Activated T-helper 2 cell treated with anti-CD3 and anti-CD28 coated beads, Interferon-gamma antibody, Interleukin-2, Interleukin-4, amounts not matched to agents 10 μg/mL and 5 μg/mL and 100 μg/mL, durations not matched to agents 14 hours and 24 hours and 36 hours (primary cell): ENCODE results near the gene LPP. TPM values are rescaled to one million over a fixed set of nuclear protein-coding genes. Genes with fewer than 3 reads are reported as not detected.

Source experiments
- DNase-seq: peaks from one replicate; pipeline ENCODE4 v3.0.0; 2021; ENCODE audit warnings: low spot score
- H3K27ac Mint-ChIP-seq: one replicate; pipeline ENCODE4 v1.8.0; 2021; ENCODE audit warnings: mixed read lengths
- H3K27me3 Mint-ChIP-seq: one replicate; pipeline ENCODE4 v1.8.0; 2021; ENCODE audit warnings: low read depth, mixed read lengths
- H3K36me3 Mint-ChIP-seq: one replicate; pipeline ENCODE4 v1.8.0; 2021; ENCODE audit warnings: low read depth, mixed read lengths
- H3K4me1 Mint-ChIP-seq: one replicate; pipeline ENCODE4 v1.8.0; 2021; ENCODE audit warnings: low read depth, mixed read lengths
- H3K4me3 Mint-ChIP-seq: one replicate; pipeline ENCODE4 v1.8.0; 2021; ENCODE audit warnings: low read depth, mild to moderate bottlenecking, moderate library complexity, mixed read lengths
- H3K9me3 Mint-ChIP-seq: one replicate; pipeline ENCODE4 v1.8.0; 2021; ENCODE audit warnings: mixed read lengths
- intact Hi-C: fragments of 100-400 bp; cut with micrococcal nuclease; formaldehyde crosslinking; loops from one replicate; pipeline ENCODE4 v1.15.1; 2023
- total RNA-seq: library from RNA; stranded (reverse); gene quantifications from 2 replicates; pipeline ENCODE4 v1.2.3, GENCODE V29; 2022

Gene LPP
- total RNA-seq, 1 donor from 2014 or later = 54.5 TPM

DNA sequence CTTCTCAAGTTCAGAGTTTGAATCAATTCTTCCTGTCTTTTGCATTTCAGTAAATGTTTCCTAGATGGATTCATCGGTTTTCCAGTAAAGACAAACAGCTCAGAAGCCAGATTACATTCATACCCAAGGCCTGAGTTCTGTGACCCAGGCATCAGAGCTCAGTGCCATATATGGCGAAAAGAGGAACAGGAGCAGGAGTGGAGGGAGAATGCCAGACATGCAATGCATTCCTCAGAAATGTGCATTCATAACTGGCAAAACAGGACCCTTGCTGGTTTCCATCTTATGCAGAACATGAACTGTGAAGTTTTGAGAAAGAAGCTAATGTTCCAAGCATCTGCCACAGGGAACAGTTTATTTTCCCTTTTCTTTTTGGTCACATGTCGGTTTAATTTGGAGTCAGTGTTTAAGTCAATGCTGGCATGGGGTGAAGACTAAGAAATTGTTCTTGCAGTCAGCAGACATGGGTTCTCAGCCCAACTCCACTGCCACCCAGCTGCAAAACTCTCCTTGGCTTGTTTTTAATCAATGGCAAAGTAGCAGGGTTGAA, 116.5 kb downstream of the LPP start:
- Mint-ChIP-seq H3K36me3 (peaks cover 25% of the 10 kb centered on the region), H3K4me1 (peaks cover 40% of the 10 kb centered on the region), H3K27me3 (no peaks in the 10 kb centered on the region), H3K9me3 (no peaks in the 10 kb centered on the region), H3K27ac (no peak overlapping the region), H3K4me3 (no peak overlapping the region)
- no peak for DNase-seq
- intact Hi-C loops = no loop called here

DNA sequence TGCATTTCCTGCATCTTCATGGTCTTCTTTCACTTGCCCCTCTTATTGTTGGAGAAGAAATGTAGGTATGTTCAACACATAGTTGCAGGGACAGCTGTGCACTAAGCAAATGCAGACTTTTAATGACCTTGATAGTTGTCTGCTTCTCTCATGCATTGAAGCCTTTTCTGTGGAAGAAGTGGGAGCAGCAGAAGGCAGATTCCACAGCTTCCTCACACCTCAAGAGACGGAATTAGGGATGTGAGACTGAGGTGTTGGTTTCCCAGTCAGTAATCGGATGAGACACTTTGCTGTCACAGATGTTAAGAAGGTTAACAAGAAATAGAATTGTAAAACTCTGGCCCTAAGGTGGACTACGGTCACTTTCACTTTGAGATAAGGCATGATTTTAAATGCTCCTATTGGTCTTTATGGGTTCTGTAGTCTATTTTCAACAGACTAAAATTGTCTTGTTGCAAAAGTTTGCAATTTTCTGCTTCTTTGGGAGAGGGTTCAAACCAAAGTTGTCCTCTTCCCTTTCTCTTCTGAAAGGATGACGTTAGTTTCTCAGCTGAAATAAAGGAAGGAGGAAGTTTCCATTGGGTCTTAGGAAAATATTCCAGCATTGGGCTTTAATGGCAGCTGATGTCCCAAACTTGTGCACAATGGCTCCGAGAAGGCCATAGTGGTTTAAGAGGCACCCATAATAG, 117.4 kb downstream of the LPP start:
- Mint-ChIP-seq H3K4me3 (no peak overlapping the region), H3K9me3 (no peaks in the 10 kb centered on the region), H3K36me3 (peaks cover 28% of the 10 kb centered on the region), H3K27ac (no peak overlapping the region), H3K27me3 (no peaks in the 10 kb centered on the region), H3K4me1 (peaks cover 44% of the 10 kb centered on the region)
- no peak for DNase-seq
- intact Hi-C loops = no loop called here

DNA sequence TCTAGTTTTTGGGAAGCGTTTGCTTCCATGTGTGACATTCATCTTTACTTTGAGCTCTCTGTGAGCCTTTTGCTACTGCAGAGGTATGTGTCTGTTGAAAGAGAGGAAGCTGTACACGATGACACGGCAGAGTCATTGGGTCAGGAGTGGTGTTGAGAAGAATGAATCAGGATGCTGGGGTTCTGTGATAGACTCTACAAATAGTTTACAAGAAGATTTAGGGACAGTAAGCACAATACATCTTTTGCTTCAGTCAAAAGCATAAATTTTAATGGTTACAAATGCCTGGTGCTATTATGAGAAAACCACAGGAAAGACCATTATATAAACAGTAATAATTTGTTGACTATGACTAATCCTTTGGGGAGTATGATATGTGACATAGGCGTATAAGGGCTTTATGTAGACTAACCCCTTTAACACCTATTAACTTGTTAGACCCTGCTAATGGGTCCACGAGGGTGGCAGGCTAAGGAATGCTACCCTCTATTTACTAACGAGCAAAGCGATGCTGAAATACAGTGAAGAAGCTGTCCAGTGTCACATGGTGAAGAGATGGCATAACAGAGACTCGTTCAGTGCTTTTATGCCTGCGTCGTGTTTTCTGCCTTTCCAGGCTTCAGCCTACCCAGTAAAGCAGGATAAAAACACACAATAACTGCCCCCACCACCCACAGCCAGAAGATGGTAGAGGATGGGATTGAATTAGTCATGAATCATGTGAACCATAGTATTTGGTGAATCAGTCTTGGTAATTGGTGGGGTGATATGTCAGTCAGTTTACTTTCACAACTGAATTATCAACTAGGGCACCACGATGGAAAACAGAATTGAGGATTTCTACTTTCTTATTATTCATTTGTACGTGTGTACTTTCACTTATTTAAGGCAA, 118.8 kb downstream of the LPP start:
- no peak for DNase-seq
- Mint-ChIP-seq H3K4me3 (no peak overlapping the region), H3K4me1 (peaks cover 41% of the 10 kb centered on the region), H3K36me3 (peaks cover 28% of the 10 kb centered on the region), H3K27me3 (no peaks in the 10 kb centered on the region), H3K9me3 (no peaks in the 10 kb centered on the region), H3K27ac (peak overlapping the region; percentile 42)
- intact Hi-C loops = no loop called here

DNA sequence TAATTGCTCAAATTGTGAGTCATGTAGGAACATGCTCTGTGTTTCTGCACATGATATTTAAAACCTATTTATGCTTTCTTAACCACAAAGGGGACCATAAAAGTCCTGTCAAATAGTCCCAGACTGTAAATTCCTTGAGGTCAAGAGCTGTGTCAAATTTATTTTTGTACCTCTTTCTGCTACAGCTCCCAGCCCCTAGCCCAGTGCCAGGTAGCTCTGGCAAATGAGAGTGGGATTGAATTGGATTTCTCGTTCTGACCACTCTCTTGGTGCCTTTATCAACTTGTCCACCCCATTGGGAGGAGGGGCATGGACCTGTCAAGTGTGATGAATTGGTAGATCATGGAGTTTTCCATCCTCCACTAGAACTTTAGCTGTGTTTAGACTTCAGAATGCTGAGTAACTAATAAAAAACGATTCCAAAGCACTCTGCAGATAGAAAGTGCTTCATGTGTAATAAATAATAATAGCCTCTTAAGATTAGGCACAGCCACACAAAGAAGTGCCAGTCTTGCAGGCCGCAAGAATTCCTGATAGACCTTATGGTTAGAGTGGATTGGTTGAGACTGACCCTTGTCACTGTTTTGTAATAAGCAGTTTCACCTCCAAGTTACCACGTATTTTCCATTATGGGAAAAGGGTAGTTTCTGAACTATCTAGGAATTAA, 120.4 kb downstream of the LPP start:
- no peak overlapping the region for H3K27ac Mint-ChIP-seq
- peaks cover 36% of the 10 kb centered on the region for H3K36me3 Mint-ChIP-seq
- H3K4me1 Mint-ChIP-seq = peaks cover 48% of the 10 kb centered on the region
- H3K27me3 Mint-ChIP-seq = no peaks in the 10 kb centered on the region
- DNase-seq = no peak
- H3K9me3 Mint-ChIP-seq = no peaks in the 10 kb centered on the region
- intact Hi-C loops = no loop called here
- no peak overlapping the region for H3K4me3 Mint-ChIP-seq

DNA sequence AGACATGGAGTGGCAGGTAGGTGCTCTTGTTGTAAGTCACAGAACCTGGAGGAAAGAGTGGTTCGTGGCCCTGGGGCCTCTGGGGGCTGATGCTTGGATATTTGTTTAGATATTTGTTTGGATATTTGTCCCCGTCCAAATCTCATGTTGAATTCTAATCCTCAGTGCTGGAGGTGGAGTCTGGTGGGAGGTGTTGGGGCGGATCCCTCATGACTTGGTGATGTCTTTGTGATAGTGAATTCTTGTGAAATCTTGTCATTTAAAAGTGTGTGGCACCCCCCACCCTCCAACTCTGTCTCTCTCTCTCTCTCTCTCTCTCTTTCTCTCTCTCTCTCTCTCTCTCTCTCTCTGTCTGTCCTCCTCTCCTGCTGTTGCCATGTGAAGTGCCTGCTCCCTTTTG, 122.4 kb downstream of the LPP start:
- no peaks in the 10 kb centered on the region for H3K27me3 Mint-ChIP-seq
- DNase-seq = no peak
- H3K4me3 Mint-ChIP-seq = no peak overlapping the region
- peaks cover 39% of the 10 kb centered on the region for H3K4me1 Mint-ChIP-seq
- no peaks in the 10 kb centered on the region for H3K9me3 Mint-ChIP-seq
- peaks cover 24% of the 10 kb centered on the region for H3K36me3 Mint-ChIP-seq
- no peak overlapping the region for H3K27ac Mint-ChIP-seq
- intact Hi-C loops = no loop called here

DNA sequence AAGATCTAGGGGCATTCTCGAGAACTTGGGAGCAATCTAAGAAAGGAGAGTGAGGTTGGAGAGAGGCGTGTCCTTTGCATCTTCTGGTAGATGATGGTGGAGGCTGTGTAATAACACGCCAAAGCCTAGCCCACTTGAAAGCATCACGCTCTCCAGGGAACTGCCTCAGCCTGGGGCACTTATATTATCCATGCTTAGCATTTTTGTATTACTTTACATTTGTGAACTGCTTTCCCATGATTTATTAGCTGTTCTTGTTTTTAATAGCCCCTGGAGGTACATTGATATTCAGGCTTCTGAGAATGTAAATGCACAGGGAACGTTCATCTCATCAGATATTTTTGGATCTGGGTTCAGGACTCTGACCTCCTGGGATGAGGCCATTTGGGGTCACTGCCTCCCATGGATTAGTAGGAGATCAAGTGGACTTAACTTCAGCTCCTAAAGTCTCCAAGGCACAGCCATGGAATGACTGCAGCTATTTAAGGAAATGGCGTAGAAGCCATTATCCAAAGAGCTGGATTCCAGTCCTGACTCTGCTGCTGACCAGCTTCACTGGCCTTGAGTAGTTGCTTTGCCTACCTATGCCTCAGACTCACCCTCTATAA, 124.9 kb downstream of the LPP start:
- peaks cover 11% of the 10 kb centered on the region for H3K36me3 Mint-ChIP-seq
- H3K27me3 Mint-ChIP-seq = no peaks in the 10 kb centered on the region
- no peak overlapping the region for H3K4me3 Mint-ChIP-seq
- peaks cover 42% of the 10 kb centered on the region for H3K4me1 Mint-ChIP-seq
- H3K27ac Mint-ChIP-seq = no peak overlapping the region
- no peak for DNase-seq
- intact Hi-C loops = no loop called here
- no peaks in the 10 kb centered on the region for H3K9me3 Mint-ChIP-seq

DNA sequence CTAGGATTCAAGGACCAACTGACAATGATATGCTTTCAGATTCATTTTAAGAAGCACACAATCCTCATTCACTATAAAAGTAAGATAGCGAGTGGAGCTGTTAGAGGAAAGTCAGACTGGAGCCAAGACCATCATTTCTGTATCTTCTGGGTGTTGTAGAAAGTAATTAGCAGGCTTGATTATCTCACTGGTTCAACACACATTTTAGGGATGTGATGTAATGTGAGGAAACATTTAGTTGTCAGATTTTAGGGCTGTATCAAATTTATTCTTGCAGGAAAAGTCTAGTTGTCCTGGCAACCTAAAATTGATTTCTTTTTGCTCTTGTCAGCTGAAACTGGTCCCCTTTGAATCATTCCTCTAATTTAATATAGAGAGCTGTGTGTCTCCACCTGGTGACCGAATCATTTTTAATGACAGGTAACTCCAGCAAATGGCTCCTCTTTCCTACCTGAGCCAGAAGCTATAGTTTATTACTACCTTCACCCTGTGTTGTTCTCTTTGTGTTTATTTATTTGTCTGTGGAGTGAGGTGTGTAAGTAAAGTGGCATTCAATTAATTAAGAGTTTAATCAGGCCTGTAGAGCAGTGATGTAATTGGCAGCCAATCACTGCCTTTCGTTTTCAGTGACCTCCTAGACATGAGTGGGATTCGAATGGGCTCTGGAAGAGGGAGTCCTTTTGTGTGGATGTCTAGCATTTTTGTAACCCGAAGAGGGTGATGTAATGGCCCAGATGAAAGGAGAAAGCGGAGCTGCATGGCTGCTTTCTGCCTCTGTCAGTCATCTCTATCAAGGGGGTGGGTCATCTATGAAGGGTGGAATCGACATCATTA, 125.8 kb downstream of the LPP start:
- no peak overlapping the region for H3K4me3 Mint-ChIP-seq
- H3K36me3 Mint-ChIP-seq = peaks cover 11% of the 10 kb centered on the region
- H3K27ac Mint-ChIP-seq = no peak overlapping the region
- peaks cover 47% of the 10 kb centered on the region for H3K4me1 Mint-ChIP-seq
- no peak for DNase-seq
- intact Hi-C loops = loop anchor here (10.0 kb wide), 3 partner anchors 305 to 675 kb away; no protein-coding TSS in a partner anchor
- H3K27me3 Mint-ChIP-seq = no peaks in the 10 kb centered on the region
- H3K9me3 Mint-ChIP-seq = no peaks in the 10 kb centered on the region

DNA sequence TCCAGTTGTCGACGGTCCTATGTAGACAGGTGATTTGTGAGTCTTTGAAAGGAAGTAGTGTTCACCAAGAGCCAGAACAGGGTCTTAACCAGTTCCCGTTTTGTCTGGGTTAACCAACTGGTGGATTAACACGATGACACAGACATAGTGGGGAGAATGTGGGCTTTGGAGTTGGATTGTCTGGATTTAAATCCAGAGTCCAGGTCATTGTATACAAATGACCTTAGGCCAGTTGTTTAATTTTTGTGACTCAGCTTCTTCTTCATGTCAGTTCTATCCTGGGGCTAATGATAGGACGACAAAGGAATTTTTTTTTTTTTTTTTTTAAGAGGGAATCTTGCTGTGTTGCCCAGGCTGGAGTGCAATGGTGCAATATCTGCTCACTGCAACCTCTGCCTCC, 126.7 kb downstream of the LPP start:
- intact Hi-C loops = loop anchor here (10.0 kb wide), 3 partner anchors 306 to 674 kb away; no protein-coding TSS in a partner anchor
- H3K27ac Mint-ChIP-seq = no peak overlapping the region
- H3K4me1 Mint-ChIP-seq = peaks cover 54% of the 10 kb centered on the region
- no peaks in the 10 kb centered on the region for H3K27me3 Mint-ChIP-seq
- peaks cover 12% of the 10 kb centered on the region for H3K36me3 Mint-ChIP-seq
- no peaks in the 10 kb centered on the region for H3K9me3 Mint-ChIP-seq
- DNase-seq = no peak
- H3K4me3 Mint-ChIP-seq = no peak overlapping the region

DNA sequence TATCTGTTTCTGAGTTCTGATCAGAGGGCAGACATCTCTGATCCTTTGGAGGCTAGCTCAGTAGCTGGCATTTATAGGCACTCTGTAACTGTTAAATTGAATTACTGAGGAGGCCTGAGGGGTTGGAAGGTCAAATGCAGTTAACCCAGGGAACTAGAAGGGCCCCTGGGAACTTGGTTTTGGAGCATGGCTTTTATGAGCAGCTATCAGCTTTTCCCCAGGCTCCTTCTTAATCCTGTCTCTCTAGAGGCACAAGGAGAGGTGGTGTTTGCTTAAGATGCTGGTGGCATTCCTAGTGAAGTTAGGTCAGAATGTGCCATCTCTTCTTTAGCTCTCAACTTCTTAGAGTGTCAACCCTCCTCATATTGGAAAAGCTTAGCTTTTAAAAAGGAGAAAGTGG, 128.9 kb downstream of the LPP start:
- H3K4me3 Mint-ChIP-seq = no peak overlapping the region
- DNase-seq = no peak
- H3K27me3 Mint-ChIP-seq = no peaks in the 10 kb centered on the region
- H3K9me3 Mint-ChIP-seq = no peaks in the 10 kb centered on the region
- H3K36me3 Mint-ChIP-seq = peaks cover 19% of the 10 kb centered on the region
- H3K27ac Mint-ChIP-seq = peak overlapping the region; percentile 13
- peaks cover 58% of the 10 kb centered on the region for H3K4me1 Mint-ChIP-seq
- intact Hi-C loops = loop anchor here (10.0 kb wide), 3 partner anchors 308 to 672 kb away; no protein-coding TSS in a partner anchor

DNA sequence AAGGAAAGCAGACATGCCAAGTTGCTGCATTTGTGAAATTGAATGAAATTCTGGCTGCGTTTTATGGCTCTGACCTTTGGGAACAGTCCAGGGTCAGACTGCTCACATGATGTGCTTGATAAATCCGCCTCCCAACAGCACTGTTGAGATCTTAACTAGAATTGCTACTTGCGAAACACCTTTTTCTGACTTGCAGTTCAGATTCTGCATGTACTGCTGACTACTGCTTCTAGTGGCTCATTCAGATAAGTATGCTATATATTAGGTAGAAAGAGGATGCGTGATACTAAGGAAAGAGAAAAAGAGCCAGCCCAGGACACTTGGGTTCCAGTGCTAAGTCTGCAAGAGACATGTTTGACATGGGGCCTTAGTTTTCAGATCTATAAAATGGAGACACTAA, 129.4 kb downstream of the LPP start:
- peak overlapping the region; percentile 47 for H3K27ac Mint-ChIP-seq
- no peaks in the 10 kb centered on the region for H3K9me3 Mint-ChIP-seq
- peaks cover 14% of the 10 kb centered on the region for H3K36me3 Mint-ChIP-seq
- intact Hi-C loops = loop anchor here (10.0 kb wide), 3 partner anchors 309 to 671 kb away; no protein-coding TSS in a partner anchor
- no peak for DNase-seq
- no peaks in the 10 kb centered on the region for H3K27me3 Mint-ChIP-seq
- peaks cover 56% of the 10 kb centered on the region for H3K4me1 Mint-ChIP-seq
- H3K4me3 Mint-ChIP-seq = no peak overlapping the region

DNA sequence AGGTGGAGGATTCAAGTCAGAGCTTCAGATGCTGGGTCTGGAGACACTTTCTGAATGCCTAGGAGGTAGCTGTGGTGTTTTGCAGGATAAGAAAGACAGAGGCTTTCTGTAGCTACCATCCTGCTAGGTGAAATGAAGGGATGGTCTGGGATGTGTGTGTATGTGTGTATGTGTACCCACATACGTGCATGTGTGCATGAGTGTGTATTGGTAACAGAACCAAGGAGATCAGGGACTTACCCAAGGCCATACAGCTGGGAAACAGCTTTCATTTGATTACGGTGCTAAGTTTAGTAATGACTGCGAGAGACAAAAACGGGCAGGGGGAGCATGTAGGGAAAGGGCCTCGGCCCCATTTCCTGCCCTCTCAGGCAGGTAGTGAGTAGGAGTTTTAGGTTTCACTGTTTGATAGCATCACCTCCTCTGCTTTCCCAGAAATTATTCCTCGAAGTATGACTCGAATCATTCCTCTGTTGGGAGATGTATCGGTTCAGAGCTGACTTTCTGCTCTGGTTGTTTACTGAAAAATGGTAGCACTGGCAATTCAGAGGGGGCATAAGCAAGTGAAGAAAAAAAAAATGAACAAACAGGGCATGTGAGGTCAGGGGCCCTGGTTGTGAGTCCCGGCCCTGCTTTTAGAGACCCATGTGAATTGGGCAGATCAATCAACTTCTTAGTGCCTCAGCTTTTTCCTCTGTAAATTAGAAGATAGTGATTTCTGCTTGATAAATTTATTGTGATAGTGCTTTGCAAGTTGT, 130.7 kb downstream of the LPP start:
- Mint-ChIP-seq H3K27ac (peak overlapping the region; percentile 71), H3K27me3 (no peaks in the 10 kb centered on the region), H3K4me1 (peaks cover 50% of the 10 kb centered on the region), H3K4me3 (no peak overlapping the region), H3K36me3 (peaks cover 11% of the 10 kb centered on the region), H3K9me3 (no peaks in the 10 kb centered on the region)
- intact Hi-C loops = loop anchor here (1.0 to 10.0 kb wide), 10 partner anchors 15 to 670 kb away; no protein-coding TSS in a partner anchor
- peak; percentile 12 for DNase-seq
